GM12878 (cell line): ENCODE measurements around the gene NUDT17. TPM values are rescaled to one million over a fixed set of nuclear protein-coding genes. Genes with fewer than 3 reads are reported as not detected.

ENCODE experiments used
- BACH1 ChIP-seq: fragments of 450-650 bp; IDR thresholded peaks from 2 replicates; pipeline ENCODE4 v1.6.1; 2017; ENCODE audit warnings: mild to moderate bottlenecking, borderline replicate concordance
- CBFB ChIP-seq: IDR thresholded peaks from 2 replicates; pipeline ENCODE4 v1.6.1; 2016; ENCODE audit warnings: antibody characterized with exemption, low read depth
- CHD2 ChIP-seq: IDR thresholded peaks from 2 replicates; pipeline ENCODE4 v1.6.1; 2011; ENCODE audit warnings: low read depth, low read length, improper control_type of control experiment, borderline replicate concordance
- E2F4 ChIP-seq: IDR thresholded peaks from 2 replicates; pipeline ENCODE4 v1.6.1; 2012; ENCODE audit warnings: low read depth, low read length, improper control_type of control experiment
- EP300 ChIP-seq, 2 experiments: fragments of 150-350 bp in 1 of 2; IDR thresholded peaks; 2 replicates each; pipeline ENCODE4 v1.6.1; 2011 to 2012; ENCODE audit warnings: low read depth in 2 of 2, low read length in 2 of 2, borderline replicate concordance in 1 of 2, improper control_type of control experiment in 1 of 2, inconsistent platforms in 1 of 2; ENCODE audit not compliant: control insufficient read depth in 1 of 2
- HCFC1 ChIP-seq: fragments of 150-350 bp; IDR thresholded peaks from 2 replicates; pipeline ENCODE4 v1.6.1; 2014; ENCODE audit warnings: low read length
- HDGF ChIP-seq: fragments of 450-650 bp; IDR thresholded peaks from 2 replicates; pipeline ENCODE4 v1.6.1; 2016; ENCODE audit warnings: antibody characterized with exemption
- IRF3 ChIP-seq: fragments of 450-650 bp; IDR thresholded peaks from 2 replicates; pipeline ENCODE4 v1.6.1; 2014; ENCODE audit warnings: mild to moderate bottlenecking
- JUNB ChIP-seq: IDR thresholded peaks from 2 replicates; pipeline ENCODE4 v1.6.1; 2016; ENCODE audit warnings: antibody characterized with exemption, mild to moderate bottlenecking
- MLLT1 ChIP-seq: fragments of 450-650 bp; IDR thresholded peaks from 2 replicates; pipeline ENCODE4 v1.6.1; 2016; ENCODE audit warnings: mild to moderate bottlenecking
- MYC ChIP-seq: IDR thresholded peaks from 2 replicates; pipeline ENCODE4 v1.6.1; 2011; ENCODE audit warnings: mild to moderate bottlenecking, low read length, moderate library complexity, inconsistent platforms; ENCODE audit not compliant: insufficient read depth, insufficient replicate concordance, insufficient read length, severe bottlenecking
- POLR2A ChIP-seq: IDR thresholded peaks from 2 replicates; pipeline ENCODE4 v1.6.1; 2011; ENCODE audit warnings: low read depth, mild to moderate bottlenecking, low read length
- POLR2AphosphoS5 ChIP-seq: IDR thresholded peaks from 2 replicates; pipeline ENCODE4 v1.6.1; 2011; ENCODE audit warnings: mild to moderate bottlenecking, low read length, inconsistent platforms
- RCOR1 ChIP-seq: conservative IDR thresholded peaks from 2 replicates; pipeline ENCODE4 v1.6.1; 2012; ENCODE audit warnings: low read depth, low read length, improper control_type of control experiment
- RELA ChIP-seq: fragments of 450-650 bp; IDR thresholded peaks from 2 replicates; pipeline ENCODE4 v1.8.0; 2014; ENCODE audit warnings: borderline replicate concordance; ENCODE audit not compliant: partially characterized antibody
- RELB ChIP-seq: fragments of 450-650 bp; IDR thresholded peaks from 2 replicates; pipeline ENCODE4 v1.6.1; 2017; ENCODE audit warnings: low read depth, mild to moderate bottlenecking, moderate library complexity
- RFX5 ChIP-seq: IDR thresholded peaks from 2 replicates; pipeline ENCODE4 v1.6.1; 2011; ENCODE audit warnings: low read depth, low read length, improper control_type of control experiment
- RUNX3 ChIP-seq: IDR thresholded peaks from 2 replicates; pipeline ENCODE4 v1.6.1; 2012; ENCODE audit warnings: low read length, inconsistent platforms
- SIN3A ChIP-seq: IDR thresholded peaks from 2 replicates; pipeline ENCODE4 v1.6.1; 2012; ENCODE audit warnings: low read depth, low read length, improper control_type of control experiment
- SMC3 ChIP-seq: IDR thresholded peaks from 2 replicates; pipeline ENCODE4 v1.6.1; 2011; ENCODE audit warnings: low read length, improper control_type of control experiment, borderline replicate concordance
- SP1 ChIP-seq: IDR thresholded peaks from one replicate; pipeline ENCODE4 v1.6.1; 2011; ENCODE audit warnings: low read depth, low read length
- SUPT20H ChIP-seq: IDR thresholded peaks from 2 replicates; pipeline ENCODE4 v1.6.1; 2011; ENCODE audit warnings: low read depth, mild to moderate bottlenecking, low read length, moderate library complexity, borderline replicate concordance; ENCODE audit not compliant: control insufficient read depth
- TAF1 ChIP-seq: IDR thresholded peaks from 2 replicates; pipeline ENCODE4 v1.6.1; 2011; ENCODE audit warnings: mild to moderate bottlenecking, low read depth, low read length, borderline replicate concordance
- TBL1XR1 ChIP-seq: IDR thresholded peaks from 2 replicates; pipeline ENCODE4 v1.6.1; 2012; ENCODE audit warnings: low read depth, low read length, improper control_type of control experiment
- TCF12 ChIP-seq: IDR thresholded peaks from 2 replicates; pipeline ENCODE4 v1.6.1; 2011; ENCODE audit warnings: low read depth, mild to moderate bottlenecking, low read length
- TCF3 ChIP-seq: IDR thresholded peaks from 2 replicates; pipeline ENCODE4 v1.6.1; 2012; ENCODE audit warnings: low read depth, mild to moderate bottlenecking, low read length, borderline replicate concordance; ENCODE audit not compliant: insufficient read depth
- ZNF217 ChIP-seq: fragments of 450-650 bp; IDR thresholded peaks from 2 replicates; pipeline ENCODE4 v1.6.1; 2017; ENCODE audit warnings: antibody characterized with exemption, mild to moderate bottlenecking
- polyA plus RNA-seq, 11 experiments: library from polyadenylated mRNA; depleted of rRNA in 4 of 11; unstranded in 6 of 11; stranded (reverse) in 5 of 11; fragments of >200 nt; fragmentation: Nextera tagmentation in 4 of 11; fragmentation: Illumina TruSeq in 1 of 11; extraction: Ambion mirVana in 4 of 11; extraction: Trizol in 1 of 11; gene quantifications; 1 replicate in 1 of 11; 2 replicates in 10 of 11; pipeline versions ENCODE4 v1.2.1 to v1.2.3, GENCODE V29; 2011 to 2016; ENCODE audit warnings: inconsistent platforms in 2 of 11, missing spikeins in 2 of 11, low read depth in 1 of 11
- total RNA-seq, 4 experiments: library from RNA; depleted of rRNA in 3 of 4; stranded (reverse); fragments of >200 nt in 3 of 4; fragmentation: Illumina TruSeq in 1 of 4; extraction: Trizol in 1 of 4; gene quantifications; 2 replicates each; pipeline versions ENCODE4 v1.2.1 to v1.2.3, GENCODE V29; 2013 to 2021

Gene NUDT17
- total and polyA plus RNA-seq, 10 of the 15 experiments (the other 5 are each of a cell fraction or from before 2014, with no cell fraction given), result 1.2 to 4.7 (median 4.0) TPM

DNA sequence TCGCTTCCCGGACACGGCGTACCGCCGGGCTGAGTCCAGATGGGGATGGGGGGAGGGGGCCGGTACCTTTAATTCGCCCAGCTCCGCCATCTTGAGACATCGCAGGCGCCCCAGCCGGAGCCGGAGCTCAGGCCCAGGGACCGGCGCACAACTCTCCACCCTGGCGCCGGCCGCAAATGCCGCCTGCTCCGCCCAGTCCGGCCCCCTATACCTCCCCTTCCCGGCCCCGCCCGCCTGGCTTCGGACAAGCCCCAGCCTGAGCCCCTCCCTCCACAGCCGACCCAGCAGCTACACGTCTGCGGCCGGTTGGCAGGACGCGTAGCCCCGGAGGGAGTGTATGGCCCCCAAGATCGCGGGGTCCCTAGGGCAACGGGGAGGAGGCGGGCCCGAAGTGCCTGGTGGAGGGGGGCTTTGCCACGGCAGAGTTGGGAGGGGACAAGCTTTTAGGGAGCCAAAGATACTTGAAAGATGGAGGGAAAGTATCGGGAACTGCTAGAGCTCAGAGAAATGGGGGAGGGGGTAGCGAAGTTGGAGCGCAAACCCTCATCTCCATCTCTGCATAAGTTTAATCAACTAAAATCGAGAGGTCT, 13.6 kb downstream of the NUDT17 start, which contains the start of gene PIAS3 (continued):
- TF ChIP-seq E2F4 (no peak), RELA (no peak), CHD2 (peak; percentile 57; the same call in 1 of the 2 replicates), RFX5 (no peak), TCF12 (0 out of 2 replicates have a peak, but pooled peaks have one; percentile 8), SUPT20H (no peak), MYC (no peak), HDGF (peak; percentile 90), EP300 (IDR thresholded peaks at IDR 0.05; ENCODE audit: borderline replicate concordance in 1 of 2, control insufficient read depth in 1 of 2, low read depth in 2 of 2, low read length in 2 of 2) (0 out of 4 replicates have a peak, but pooled peaks of 1 of the 2 experiments have one; percentile 12), SIN3A (0 out of 2 replicates have a peak, but pooled peaks have one; percentile 66), TAF1 (peak; percentile 56; the same call in 1 of the 2 replicates), POLR2A (peak; percentile 68), ZNF217 (no peak), POLR2AphosphoS5 (no peak; the same call in 1 of the 2 replicates), SP1 (peak; percentile 32), HCFC1 (peak; percentile 42; the same call in 1 of the 2 replicates), BACH1 (no peak), RUNX3 (peak; percentile 58; the same call in 1 of the 2 replicates), MLLT1 (0 out of 2 replicates have a peak, but pooled peaks have one; percentile 54), RCOR1 (0 out of 2 replicates have a peak, but pooled peaks have one; percentile 13), TBL1XR1 (peak; percentile 37; the same call in 1 of the 2 replicates), TCF3 (0 out of 2 replicates have a peak, but pooled peaks have one; percentile 67), RELB (peak; percentile 59; the same call in 1 of the 2 replicates), SMC3 (no peak), JUNB (peak; percentile 96), CBFB (peak; percentile 19; the same call in 1 of the 2 replicates), IRF3 (0 out of 2 replicates have a peak, but pooled peaks have one; percentile 49)
